GM11168 (cell line): Measurements from ENCODE around the gene LSM5.
"Not testable (repeated sequence)": the region's sequence is repeated elsewhere in the genome, so short reads cannot be mapped to it uniquely, and the experiment has no call there.

Source experiments
- in situ Hi-C: fragments of 300-500 bp; cut with MboI; formaldehyde crosslinking; loops from one replicate; pipeline ENCODE4 v1.12.0; 2022; ENCODE audit warnings: low sequenced_read_pairs; ENCODE audit not compliant: unreplicated experiment

Gene LSM5

DNA sequence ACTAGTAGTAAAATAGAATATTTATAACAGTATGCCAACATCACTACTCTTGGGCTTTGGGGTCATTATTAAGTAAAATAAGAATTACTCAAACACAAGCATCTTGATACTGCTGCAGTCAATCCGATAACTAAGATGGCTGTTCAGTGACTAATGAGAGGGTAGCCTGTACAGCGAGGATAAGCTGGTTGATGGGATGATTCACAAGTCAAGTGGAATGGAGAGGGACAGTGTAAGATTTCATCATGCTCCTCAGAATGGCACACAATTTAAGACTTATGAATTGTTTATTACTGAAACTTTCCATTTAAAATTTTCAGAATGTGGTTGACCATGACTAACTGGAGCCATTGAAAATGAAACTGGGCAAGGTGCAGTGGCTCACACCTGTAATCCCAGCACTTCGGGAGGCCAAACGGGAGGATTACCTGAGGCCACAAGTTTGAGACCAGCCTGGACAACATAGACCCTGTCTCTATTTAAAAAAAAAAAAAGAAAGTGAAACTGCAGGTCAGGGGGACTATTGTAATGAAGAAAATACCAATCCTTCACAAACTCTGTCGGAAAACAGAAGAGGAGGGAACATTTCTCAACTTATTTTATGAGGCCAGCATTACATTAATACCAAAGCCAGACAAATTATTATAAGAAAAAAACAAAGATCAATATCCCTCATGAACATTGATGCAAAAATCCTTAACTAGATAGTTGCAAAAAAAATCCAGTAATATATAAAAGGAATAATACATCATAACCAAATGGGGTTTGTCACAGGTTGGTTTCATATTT, 16.3 kb upstream of the LSM5 start:
- in situ Hi-C loops, result no loop called here

DNA sequence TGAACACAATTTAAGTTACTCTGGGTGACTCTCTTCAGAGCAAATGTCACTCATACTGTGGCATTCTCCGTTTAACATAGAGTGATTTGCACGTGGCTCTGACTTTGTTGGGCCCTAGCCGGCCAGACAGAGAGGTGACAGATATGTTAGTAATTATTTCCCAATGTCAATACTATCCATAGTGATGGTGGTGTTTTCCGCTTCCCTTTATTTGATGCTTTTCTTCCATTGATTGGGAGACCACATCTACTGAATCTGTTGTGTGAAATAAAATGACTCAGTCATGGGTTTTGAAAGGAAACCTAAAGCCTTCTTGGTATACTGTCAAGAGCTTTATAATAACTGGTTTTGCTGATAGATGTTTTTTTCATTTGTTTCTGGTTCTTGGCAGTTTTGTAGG, 12.5 kb upstream of the LSM5 start:
- in situ Hi-C loops, result no loop called here

DNA sequence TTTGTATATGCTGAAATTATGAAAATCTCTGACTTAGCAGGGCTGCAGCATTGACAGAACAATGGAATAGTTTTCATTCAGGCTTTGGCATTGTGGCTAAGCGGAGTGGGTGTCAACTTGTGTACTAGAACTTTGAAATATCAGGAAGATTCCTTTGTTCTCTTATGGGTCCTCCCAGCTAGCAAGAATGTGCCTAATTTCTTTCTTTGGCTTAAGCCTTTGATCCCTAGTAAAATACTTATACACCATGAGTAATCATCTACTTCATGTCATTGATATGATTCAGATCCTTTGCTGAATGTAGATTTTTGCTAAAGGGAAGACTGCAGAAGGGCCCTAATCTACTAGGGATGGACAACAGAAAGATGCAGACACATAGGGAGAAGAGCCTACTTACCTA, 11.3 kb upstream of the LSM5 start:
- in situ Hi-C loops, result no loop called here

DNA sequence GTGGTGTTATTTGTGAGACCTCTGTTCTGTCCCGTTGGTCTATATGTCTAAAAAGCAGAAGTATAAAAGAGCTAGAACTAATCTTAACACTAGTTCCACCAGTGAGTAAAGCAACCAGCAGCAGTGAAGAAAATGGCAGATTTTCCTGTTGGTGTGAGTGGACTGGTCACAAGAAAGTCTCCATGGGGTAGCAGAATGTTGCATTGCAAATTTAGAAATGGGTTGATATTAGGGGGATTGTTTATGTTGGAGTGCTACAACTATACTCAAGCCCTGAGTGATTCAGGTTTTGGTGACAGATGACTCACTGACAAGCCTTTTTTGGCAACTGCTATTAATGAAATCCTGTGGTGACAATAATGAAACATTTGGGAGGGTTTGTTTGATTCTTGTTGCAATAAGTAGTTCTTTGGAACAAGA, 10.8 kb upstream of the LSM5 start:
- in situ Hi-C loops, result no loop called here

DNA sequence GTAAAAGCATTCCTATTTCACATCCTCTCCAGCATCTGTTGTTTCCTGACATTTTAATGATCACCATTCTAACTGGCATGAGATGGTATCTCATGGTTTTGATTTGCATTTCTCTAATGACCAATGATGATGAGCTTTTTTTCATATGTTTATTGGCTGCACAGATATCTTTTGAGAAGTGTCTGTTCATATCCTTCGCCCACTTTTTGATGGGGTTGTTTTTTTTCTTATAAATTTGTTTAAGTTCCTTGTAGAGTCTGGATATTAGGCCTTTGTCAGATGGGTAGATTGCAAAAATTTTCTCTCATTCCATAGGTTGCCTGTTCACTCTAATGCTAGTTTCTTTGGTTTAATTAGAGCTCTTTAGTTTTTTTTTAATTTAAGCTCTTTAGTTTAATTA, 10.0 kb upstream of the LSM5 start:
- in situ Hi-C loops, result not testable (repeated sequence)

GRCh38 chr7:32499755-32500154, 9.6 kb upstream of the LSM5 start:
- in situ Hi-C loops, result not testable (repeated sequence)

DNA sequence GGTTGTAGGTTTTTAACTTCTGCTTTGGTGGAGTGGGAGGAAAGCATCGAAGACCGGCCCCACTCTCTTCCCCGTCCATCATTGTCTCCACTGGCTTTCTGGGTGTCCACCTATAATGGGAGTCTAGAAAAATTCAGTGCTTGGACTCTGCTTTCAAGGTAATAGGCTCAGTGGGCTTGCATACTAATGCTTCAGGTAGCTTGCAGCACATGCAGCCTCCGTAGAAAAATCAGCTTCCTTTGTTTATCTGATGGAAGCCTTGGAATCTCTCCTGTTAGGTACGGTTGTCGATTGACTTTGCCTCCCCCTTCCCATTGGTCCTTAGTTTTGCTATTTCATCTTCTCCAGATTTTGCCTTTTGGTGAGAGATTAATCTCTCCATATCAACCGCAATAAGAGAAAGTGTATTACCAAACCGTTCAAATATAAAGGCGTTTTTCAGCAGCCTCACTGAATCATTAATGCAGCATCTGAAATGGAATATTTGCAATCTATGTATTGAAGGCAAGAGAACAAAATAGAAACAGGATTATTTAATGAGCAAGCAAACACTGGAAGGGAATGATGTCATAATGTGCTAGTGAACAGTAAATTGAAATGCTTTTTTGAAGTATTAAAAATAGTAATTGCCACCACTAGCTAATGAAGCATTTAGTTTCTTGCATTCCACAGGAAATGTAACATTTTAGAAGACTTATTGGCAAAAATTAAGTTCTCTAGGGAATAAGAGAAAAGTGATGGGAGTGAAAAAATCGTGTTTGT, 6.1 kb upstream of the LSM5 start:
- in situ Hi-C loops, result no loop called here

DNA sequence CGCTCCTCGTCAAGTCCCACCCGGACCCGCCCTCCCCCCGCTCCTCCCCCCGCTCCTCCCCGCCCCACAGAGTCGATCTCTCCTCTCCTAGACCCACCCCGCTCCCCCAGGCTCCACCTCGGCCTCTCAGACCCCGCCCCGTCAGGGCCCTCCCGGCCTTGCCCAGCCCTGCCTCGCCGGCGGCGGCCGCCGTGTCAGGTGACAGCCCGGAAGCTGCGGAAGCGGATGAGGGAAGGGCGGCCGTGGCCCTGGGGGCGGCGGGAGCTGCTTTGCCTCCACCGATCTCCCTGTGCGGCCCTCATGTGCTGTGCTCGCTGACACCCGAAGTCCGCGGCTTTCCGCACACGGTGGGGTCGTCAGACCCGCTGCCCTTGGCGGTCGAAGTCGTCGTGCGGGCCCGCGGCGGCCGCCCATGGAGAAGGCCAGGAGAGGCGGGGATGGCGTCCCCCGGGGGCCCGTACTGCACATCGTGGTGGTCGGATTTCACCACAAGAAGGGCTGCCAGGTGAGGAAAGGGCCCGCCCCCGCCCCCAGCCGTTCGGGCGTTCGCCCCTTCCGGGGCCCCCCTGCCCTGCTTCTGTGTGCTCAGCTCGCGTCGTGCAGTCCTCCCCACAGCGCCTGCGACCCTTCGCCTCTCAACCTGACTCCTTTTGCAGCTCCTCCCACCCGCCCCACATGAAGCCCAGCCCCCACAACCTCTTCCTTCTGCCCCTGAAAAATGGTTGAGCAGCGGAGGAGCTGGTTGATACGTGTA, 5.3 kb upstream of the LSM5 start, which contains the start of gene AVL9:
Gene AVL9 (plus strand): TSS at position 192 of the 754 bp plus-strand sequence. CDS start 221 bp downstream, at position 413.
- in situ Hi-C loops, result no loop called here

DNA sequence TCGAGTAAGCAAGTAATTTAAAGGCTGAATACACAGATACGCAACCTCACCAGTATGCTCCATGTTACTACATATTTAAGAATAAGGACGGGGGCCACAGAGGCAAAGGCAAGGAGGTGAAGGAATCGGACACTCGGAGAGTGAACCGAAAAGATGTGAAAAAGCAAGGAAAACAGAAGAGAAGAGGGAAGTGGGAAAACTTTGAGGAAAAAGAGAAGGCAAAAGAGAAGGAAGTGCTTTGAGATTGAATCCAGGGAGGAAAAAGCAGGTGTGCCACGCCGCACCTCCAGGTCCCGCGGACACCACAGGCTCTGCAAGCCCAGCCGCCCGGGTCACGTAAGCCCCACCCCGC, 4.7 kb upstream of the LSM5 start:
- in situ Hi-C loops, result no loop called here

GRCh38 chr7:32489788-32490126, 423 bp downstream of the LSM5 start:
- in situ Hi-C loops, result no loop called here

DNA sequence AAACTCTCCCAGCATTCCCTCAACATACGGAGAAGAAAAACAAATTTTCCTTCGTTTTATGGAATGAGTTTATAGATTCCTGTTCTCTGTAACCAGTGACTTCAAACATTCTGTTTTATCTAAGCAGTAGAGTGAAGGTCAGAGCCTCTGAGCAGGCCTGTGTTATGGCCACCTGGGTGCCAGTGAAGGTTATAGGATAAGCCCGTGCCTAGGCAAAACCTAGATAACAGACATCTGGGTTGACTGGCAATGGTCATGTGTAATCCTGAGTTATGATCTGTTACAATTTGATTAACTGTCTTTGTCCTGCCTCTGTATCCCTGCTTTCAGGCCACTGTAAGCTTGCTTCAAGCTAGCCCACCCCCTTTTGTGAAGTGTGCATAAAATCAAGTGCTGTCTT, 8.3 kb downstream of the LSM5 start:
- in situ Hi-C loops, result no loop called here

DNA sequence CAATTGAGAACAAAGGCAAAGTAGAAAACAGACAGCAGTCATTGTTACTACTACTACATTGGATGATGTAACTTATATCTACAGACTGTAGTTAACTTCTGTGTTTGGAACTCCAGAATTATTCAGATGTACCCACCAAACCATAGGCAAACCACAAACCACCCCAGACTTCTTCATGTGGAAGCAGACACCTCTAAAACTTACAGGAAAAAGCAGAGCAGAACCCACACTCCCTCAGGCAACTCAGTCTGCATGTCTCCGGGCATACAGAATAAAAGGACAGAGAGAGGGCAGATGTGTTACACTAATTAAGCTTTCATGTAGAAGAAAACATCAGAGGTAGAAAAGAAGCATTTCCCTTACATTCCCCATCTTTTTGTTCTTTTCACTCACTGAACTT, 9.0 kb downstream of the LSM5 start:
- in situ Hi-C loops, result no loop called here

DNA sequence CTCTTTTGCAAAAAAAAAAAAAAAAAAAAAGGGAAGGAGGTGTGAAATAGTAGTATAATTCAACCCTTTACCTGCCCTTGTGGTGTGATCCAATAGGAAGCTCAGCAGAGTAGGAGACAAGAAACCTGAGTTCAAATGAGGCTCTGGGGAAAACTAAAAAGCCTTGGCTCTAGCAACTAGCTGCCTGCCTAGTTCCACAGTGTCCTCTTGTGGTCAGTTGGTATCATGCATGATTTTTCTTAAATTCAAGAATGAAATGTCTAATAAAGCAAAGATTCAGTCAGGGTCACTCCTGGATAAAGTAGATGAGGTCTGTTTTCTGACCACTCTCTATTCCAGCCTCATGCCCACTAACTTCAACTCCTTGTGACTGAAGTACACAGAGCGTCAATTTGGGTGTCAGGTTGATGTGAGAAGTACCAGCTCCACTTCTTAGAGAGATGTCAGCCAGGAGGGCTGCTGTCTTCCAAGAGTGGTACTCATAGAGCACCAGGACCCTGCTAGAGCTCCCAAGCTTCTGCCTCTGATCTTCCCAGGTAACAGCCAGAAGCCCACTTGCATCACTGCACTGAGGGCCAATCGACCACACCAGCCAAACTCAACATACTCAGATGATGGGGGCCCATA, 10.5 kb downstream of the LSM5 start:
- in situ Hi-C loops, result no loop called here

DNA sequence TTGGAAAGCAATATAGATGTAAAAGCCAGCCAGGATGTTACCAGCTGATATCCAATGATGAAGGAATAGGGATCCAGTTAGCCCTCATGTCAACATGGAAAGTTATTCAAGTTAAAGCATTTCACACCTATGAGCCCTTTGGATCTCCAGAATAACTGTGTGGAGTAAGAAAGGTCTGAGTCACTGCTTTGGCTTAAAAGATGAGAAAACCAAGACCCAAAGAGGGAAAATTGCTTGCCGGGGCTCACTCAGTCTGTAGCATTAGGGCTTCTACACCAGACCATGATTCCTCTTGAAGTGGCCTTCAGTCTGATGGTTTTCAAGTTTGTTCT, 12.6 kb downstream of the LSM5 start:
- in situ Hi-C loops, result no loop called here

- in situ Hi-C loops, result no loop called here
These were observed 13.1 kb downstream of the LSM5 start for GRCh38 chr7:32476816-32477648.

GRCh38 chr7:32474008-32474407, 16.2 kb downstream of the LSM5 start:
- in situ Hi-C loops, result no loop called here

- in situ Hi-C loops, result no loop called here
These were observed 18.2 kb downstream of the LSM5 start for GRCh38 chr7:32472015-32472414.

DNA sequence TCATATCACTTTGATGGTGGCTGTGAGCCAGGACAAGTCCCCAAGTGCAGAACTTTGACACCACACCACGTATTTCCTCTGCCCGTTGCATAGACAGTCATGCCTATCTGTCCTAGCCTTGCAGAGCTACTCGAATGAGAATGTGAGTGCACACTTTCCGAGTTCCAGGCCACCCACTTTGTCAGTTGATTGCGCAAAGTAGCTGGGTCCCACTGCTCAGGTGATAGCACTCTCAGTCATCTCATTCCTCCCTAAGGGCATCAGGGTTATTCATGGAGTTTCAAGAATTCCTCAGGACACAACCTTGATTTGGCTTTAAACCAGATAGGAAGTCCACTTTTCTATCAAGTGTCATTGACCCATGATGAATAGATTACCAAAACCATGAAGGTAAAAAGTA, 19.3 kb downstream of the LSM5 start:
- in situ Hi-C loops, result no loop called here

DNA sequence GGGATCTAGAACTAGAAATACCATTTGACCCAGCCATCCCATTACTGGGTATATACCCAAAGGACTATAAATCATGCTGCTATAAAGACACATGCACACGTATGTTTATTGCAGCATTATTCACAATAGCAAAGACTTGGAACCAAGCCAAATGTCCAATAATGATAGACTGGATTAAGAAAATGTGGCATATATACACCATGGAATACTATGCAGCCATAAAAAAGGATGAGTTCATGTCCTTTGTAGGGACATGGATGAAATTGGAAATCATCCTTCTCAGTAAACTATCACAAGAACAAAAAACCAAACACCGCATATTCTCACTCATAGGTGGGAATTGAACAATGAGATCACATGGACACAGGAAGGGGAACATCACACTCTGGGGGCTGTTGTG, 20.2 kb downstream of the LSM5 start:
- in situ Hi-C loops, result not testable (repeated sequence)
